Coronary artery (tissue), 2 donors: ENCODE measurements around the gene MGRN1.

Experiments
- DNase-seq: peaks from one replicate; pipeline ENCODE4 v3.0.0-alpha.2; 2017; ENCODE audit warnings: low spot score
- H3K27ac ChIP-seq, 2 donors: fragments of 200-600 bp; sonication (generic); one replicate each; pipeline ENCODE4 v1.5.1; 2016 to 2019
- H3K4me3 ChIP-seq: fragments of 200-600 bp; sonication (generic); 2 replicates; pipeline ENCODE4 v1.5.1; 2016; ENCODE audit warnings: mild to moderate bottlenecking, moderate library complexity
- CTCF ChIP-seq: fragments of 200-600 bp; sonication (generic); IDR thresholded peaks from one replicate; pipeline ENCODE4 v1.5.1; 2019; ENCODE audit warnings: antibody characterized with exemption

The MGRN1 gene

GRCh38 chr16:4682616-4683254 lies 58.1 kb downstream of the MGRN1 start:
- no peak for TF ChIP-seq CTCF
- H3K4me3 ChIP-seq, result no peak overlapping the region
- no peak overlapping the region for H3K27ac ChIP-seq
- DNase-seq, result no peak

GRCh38 chr16:4683255-4684057 lies 58.8 kb downstream of the MGRN1 start:
- no peak overlapping the region for H3K27ac ChIP-seq
- DNase-seq, result no peak
- no peak for TF ChIP-seq CTCF
- no peak overlapping the region for H3K4me3 ChIP-seq

DNA sequence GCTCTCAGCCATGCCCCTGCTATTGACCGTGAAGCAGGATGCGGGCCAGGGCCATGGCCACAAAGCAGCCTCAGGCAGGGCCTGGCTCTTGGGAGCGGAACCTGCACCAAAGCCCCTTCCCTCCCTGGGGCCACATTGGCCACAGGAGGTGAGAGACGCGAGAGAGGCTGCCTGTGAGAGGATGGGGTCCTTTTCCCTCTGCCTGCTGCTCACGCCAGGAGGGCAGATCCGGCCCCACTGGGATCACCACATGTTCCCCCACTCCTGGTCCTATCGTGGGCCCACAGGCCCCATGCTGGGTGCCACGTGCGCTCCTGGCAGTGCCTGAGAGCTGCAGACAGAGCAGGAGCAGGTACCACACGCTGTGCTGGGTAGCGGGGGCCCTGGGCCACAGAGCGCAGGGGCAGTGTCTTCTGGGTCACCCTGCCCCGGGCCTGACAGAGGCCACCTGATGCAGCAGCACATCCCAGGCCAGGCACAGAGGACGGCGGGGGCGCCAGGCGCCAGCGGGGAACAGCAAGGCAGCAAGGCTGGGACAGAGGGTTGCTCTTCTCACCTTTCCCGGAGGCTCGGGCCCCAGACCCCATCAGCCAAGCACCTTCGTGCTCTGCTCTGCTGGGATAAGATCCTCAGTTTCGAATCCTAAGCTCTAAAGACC lies 59.6 kb downstream of the MGRN1 start:
- Histone ChIP-seq H3K4me3 (no peak overlapping the region), H3K27ac (no peak overlapping the region)
- no peak for TF ChIP-seq CTCF
- DNase-seq, result no peak

- no peak for TF ChIP-seq CTCF
- H3K27ac ChIP-seq, result no peak overlapping the region
- H3K4me3 ChIP-seq, result no peak overlapping the region
- DNase-seq, result no peak
These were observed 60.1 kb downstream of the MGRN1 start for GRCh38 chr16:4684763-4685162.

DNA sequence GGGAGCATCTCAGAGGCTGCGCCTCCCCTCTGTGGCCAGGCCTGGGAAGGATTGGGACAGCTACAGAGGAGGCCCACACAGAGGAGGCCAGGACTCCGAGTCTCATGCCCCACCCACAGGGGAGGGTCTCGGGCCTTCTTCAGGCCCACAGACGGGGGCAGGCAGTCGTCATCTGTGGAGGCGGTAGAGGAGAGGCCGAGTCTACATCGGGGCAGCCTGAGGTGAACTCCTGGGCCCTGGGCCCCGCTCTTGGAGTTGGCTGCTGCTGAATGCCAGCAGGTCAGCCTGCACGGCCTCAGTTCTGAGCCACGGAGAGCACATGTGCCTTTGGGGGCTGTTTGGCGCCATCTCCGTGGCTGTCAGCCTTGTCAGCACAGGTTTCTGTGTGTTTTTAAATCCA lies 60.7 kb downstream of the MGRN1 start:
- no peak overlapping the region for H3K4me3 ChIP-seq
- no peak for DNase-seq
- no peak overlapping the region for H3K27ac ChIP-seq
- no peak for TF ChIP-seq CTCF

DNA sequence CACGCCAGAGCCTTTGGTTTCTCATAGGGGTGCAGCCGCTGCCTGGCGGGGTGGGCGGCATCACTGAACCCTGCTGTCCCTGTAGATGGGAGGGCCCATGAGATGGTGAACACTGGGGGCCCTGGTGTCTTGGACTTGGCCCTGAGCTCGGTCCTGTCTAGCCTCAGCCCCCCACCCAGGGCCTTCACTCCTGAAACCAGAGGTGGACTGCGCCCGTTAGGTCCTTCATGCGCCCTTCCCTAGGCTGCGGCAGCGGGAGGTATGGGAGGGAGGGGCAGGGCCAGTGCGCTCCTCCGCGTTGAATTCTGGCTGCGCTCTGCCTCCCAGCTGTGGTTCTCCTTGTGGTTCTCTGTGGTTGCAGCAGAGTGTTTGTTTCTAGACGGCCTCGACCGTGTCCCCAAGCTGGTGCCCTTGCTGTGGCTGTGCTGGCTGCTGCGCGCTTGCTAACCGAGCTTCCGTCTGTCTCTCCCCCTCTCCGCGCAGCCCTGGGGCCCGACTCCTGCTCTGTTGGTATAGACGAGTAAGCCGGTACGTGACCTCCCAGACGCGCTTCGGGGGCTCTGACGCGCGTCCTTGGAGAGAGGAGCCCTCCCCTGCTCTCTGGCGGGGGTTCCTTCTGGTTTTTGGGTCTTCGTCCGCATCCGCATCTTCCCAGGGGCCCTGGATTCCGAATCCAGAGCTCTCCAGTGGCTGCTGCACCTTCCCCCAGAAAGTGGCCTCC lies 61.3 kb downstream of the MGRN1 start:
- no peak for DNase-seq
- Histone ChIP-seq H3K4me3 (no peak overlapping the region), H3K27ac (no peak overlapping the region)
- no peak for TF ChIP-seq CTCF
